HG03066 (cell line): ENCODE results near the gene PIGC.
A peak's percentile ranks its signal among the peaks of the same experiment; 100 is the strongest.

Experiments used
- ATAC-seq: cut with Tn5 transposase; IDR thresholded peaks from one replicate; pipeline ENCODE4 v1.9.1; 2021; ENCODE audit warnings: low read depth; ENCODE audit not compliant: unreplicated experiment

The PIGC gene

DNA sequence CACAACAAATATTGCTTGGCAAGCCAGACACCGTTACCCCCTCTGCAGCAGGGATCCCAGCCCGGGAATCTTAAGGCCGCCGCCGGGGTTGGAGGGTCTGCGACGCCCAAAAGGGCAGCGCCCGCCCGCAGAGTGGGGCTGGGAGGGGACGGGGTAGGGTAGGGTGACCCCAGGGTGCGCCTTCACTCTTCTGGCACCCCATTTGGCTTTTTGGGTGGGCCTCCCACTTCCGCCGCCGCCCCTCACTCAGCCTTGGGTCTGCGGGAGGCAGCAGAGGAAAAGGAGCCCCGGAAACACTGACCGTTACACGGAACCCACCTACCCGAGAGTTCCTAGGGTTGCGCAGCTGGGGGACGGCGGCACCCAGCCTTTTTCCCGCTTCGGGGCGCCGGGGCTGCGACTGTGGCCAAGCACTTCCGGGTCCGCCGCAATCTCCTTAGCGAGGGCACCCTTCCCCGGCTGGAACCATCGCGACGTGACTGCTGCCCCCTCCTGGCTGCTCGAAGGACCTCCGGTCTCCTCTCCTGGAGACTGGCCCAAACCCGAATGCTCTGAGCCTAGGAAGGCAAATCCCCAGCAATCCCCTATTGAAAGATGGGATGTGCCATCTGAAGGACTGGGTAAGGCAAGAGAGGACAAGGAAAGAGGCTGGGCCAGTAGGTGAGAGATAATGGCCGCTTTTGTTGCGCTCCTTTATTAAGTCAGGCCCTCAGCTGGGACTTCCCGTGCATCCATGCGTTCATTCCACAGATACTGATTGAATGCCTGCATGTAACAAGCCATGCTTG lies at the start of gene PIGC:
Gene PIGC, minus strand, starts transcription at position 404 of the 788 bp plus-strand sequence. CDS start 1,447 bp downstream, outside the sequence.
- peak; percentile 100 for ATAC-seq

DNA sequence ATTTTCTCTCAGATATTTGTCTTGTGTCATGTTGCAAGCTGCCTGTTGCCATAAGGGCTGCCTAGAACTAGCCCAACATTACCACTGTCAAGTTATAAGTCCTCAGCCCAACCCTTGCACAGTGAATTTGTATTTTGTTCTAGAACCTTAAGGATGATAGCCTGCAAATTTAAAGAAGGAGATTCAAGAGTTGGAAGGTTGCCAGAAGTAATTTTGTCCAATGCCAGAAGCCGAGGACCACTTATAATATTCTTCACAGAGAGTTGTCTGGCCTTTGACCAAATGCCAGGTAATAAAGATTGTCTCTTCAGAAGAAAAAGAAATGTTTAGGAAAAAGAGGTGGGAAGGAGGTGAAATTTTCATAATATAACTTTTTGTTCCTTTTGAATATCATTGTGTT lies 48.6 kb upstream of the PIGC start:
- ATAC-seq, result no peak

DNA sequence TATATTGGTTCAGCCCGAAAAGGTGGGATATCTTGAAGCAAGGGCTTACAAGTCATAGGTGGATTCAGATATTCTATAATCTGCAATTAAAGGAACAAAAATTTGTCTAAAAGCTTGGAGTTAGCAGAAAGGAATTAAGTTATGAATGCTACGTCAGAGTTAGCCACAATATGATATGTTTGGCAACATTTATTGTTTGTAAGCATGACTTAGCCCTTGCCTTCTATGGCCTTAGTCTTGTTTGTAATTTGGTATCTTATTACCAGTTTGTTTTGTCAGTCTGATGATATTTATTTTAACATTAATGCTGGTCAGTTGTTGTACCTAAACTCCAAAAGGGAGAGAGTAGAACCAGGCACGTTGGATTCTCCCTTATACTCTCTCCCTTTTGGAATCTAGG lies 46.0 kb upstream of the PIGC start:
- ATAC-seq, result no peak

DNA sequence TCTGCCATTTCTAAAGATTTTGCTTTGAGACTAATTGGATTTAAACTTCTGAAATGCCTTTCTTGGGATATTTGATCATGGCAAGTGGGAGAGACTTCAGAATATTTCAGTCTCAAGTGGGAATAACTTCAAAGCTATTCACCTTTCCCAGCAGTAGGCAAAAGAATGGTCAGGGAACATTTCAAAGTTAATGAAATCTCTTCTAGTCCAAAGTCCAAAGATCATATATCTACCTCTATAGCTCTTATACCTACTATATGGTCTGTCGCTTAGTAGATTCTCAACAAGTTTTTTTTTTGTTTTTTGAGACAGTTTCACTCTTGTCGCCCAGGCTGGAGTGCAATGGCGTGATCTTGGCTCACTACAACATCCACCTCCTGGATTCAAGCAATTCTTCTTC lies 44.5 kb upstream of the PIGC start:
- no peak for ATAC-seq

DNA sequence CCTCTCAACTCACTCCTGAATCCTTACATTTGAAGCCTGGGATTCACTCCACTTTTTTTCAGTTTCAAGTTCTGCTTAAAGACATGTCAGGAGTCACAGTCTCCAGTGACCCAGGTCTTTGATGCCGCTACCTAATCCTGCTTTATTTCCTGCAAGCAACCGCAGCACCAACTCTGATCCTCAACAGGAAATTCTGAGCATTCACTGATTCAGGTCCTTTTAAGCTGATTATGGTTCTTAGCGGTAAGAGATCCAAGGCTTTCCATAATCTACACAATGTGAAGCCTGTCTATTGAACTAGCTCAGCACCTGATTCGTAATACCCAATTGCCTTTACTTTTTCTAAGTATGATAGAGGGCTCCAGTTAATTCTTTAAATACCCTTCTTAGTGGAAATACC lies 43.7 kb upstream of the PIGC start:
- no peak for ATAC-seq

DNA sequence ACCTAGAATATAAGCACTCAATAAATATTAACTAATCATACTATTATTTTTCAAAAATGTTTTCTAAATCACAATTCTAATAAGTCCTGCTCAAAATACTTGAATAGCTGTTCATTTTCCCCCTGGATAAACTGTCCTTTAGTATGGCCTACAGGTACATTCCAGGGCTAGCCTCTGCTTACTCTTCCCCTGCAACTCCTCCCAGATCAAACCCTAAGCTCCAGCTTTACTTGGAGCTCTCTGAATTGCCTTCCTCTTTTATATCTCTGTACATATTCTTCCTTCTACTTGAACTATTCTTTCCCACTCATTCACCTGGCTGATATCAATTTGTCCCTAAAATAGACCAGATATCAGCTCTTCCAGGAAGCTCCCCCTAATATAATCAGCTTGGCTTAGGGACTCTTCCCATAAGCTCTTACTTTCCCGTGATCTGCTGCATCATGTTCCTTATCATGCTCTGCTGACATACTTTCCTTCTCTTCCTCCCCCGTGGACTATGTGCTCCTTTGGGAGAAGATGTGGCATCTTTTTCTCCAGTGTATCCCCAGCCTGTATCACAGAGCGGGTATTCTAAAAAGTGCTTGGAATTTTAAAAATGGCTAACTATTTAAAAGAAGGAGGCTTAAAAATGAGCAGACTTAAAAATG lies 43.1 kb upstream of the PIGC start:
- ATAC-seq, result no peak

DNA sequence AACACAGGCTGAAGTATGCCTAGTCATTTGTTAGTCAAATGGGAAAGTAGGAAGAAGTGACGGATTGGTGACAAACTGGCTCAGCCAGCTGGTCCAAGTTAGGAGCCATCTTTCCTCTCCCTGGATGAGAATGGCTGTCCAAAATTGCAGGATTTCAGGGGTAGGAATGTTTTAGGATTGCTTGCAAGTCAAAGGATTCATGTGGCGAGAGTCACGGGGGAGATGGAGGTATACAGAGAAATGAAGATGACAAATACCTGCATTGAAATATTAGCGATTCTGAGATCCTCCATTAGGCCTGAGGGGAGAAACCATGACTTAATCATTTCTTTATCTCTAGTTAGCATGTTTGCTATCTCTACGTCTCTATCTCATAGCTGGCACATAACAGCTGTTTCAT lies 41.8 kb upstream of the PIGC start:
- no peak for ATAC-seq

DNA sequence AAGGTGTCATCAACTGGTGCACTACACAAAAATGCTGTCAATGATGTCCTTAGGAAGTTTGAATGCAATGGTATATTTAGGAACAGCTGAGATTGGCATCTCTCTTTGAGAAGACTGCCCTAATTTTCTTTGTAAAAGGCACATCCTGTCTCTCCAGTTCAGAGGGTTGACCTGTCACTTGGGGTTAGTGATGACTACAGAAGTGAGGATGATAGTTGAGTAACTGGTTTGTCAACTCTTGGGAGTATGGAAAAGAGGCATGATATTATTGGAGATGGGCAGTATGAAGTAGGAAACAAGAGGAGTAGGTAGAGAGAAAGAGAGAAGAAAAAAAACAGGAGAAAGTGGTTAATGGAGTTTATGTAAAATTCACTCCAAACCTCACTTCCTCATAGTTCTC lies 40.4 kb upstream of the PIGC start:
- no peak for ATAC-seq

DNA sequence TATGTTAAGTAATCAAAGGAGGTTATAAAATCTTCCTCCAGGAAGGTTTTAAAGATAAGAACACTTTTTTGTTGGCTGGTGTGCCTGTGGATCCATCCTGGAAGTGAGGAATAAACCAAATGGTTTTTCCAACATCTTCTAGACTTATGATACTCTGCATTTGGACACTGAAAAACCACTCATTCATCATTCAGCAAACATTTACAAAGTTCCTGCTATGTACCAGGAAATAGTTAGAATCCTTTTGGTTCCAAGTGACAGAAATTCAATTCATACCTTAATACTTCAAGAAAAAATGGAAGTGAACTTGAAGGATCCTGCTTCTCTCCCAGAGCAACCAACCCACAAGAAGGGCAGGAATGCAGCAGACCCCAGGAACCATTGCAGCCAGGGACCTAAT lies 39.6 kb upstream of the PIGC start:
- no peak for ATAC-seq

DNA sequence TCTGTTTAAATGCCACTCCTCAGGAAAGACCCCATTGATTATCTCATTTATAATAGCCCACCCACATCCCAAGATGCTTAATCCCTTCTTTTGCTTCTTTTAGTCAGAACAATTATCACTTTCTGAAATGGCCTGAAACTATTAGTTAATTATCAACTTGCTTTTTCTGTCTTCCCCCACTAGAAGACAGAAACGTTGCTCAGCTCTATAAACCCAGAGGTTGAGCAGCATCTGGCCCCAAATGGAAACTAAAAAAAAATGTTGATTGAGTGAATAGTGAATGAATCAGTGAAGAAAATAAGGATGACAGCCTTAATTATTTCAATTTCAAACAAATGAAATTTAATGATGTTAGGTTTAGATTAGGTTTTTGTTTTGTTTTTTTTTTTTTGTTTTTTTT lies 38.2 kb upstream of the PIGC start:
- no peak for ATAC-seq

DNA sequence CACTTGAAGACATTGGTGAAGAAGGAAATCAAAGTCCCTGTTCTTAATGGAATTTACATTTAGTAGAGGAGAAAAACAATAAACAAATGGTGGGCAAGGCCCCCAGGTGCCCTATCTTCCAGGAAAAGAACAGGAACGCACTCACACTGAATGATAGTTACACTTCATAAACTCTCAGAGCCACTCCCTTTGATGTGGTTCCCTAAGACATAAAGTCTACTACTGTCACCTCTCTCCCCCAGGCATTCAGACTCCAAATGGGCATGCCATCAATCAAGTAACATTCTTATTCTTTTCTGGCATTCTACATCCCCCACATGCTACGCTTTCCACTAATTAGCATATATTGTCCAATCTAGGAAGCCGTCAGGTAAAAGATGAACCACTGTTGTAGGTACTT lies 36.6 kb upstream of the PIGC start:
- no peak for ATAC-seq

DNA sequence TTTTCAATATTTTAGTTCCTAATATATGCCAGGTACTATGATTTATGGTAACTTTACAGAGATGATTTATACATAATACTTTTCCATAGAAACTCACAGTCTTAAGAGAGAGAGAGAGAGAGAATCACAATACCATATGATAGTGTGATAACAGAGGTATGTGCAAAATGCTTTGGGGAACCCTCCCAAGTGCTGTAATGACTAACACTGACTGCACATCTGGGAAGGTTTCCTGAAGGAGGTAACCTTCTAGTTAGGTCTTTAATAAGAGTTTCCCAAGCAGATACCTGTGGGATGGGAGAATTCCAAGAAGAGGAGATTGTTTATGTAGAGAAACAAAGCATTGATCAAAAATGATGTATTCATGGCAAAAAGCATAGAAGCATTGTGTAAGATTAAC lies 34.6 kb upstream of the PIGC start:
- no peak for ATAC-seq

DNA sequence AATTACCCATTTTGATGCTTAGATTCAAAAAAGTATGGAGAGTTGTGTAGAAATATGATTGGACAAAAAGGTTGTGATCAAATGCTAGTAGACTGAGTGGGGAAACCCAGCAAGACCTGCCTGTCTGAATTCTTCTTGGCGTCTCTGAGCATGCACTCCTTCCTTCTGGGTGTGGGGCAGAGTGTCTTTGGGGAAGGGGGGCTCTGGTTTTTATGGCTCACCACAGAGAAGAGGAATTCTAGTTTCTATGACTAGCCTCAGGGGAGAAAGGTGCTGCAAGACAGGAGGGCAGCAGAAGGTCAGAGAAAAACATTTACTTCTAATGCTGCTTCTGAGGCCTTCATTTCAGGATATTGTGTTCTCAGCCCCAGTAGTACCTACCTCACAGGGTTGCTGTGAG lies 33.9 kb upstream of the PIGC start:
- ATAC-seq, result no peak

DNA sequence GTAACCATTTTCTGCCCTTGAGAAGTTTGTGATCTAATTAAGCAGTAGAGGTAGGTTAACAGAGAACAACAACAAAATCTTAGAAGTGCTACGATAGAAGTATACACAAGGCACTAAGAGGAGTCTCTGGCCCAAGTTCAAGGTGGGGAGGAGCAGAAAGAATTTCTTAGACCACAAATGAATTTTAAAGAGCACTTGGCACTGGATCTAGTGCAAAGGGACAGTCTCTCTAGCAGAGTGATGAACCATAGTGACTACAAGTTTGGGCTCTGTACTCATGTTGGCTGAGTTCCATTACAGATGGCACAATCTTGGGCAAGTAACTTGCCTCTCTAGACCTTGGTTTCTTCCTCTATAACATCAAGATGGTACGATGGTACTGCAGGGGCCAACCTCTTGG lies 33.3 kb upstream of the PIGC start:
- no peak for ATAC-seq

DNA sequence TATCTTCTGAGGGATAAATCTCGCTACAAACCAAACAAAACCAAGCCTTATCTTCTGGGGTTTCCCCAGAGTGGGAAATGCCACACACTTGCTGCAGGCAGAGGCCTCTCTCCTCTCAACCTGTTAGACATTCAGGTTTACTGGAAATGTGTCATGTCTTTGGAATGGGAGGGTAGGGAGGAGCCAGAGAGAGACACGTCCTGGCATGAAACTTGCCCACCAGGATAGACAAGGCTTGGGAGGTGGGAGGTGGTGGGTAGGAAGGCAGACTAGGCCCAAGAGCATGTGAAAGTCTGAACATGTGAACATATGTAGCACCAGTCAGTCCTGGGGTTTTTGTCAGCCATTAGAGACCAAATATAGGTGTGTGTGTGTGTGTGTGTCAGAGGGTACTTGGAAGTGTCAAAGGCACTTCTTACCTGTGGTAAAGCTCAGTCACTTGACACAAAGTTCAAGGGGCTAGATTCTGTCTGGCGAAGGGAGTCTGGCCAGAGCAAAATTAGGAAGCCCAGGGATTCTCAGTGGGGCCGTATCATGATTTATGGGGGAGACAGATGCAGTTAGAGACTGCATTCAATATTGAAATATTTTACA lies 32.4 kb upstream of the PIGC start:
- no peak for ATAC-seq

DNA sequence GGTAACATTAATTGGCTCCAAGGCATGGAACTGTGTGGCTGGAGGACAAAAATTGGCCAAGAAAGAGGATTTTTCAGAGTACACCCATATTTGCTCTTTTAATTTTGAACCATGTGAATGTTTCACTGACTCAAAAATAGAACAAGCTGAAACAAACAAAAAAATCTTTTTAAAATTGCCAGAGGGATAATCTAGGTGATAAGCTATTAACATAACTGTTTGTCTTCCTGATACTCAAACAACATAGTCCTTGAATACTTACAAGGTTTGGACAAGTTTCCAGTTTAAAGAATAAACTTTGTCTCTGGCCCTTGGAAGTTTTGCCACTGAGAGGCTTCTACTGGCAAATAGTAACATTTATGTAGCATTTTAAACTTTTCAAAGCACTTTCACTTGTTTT lies 30.0 kb upstream of the PIGC start:
- no peak for ATAC-seq

DNA sequence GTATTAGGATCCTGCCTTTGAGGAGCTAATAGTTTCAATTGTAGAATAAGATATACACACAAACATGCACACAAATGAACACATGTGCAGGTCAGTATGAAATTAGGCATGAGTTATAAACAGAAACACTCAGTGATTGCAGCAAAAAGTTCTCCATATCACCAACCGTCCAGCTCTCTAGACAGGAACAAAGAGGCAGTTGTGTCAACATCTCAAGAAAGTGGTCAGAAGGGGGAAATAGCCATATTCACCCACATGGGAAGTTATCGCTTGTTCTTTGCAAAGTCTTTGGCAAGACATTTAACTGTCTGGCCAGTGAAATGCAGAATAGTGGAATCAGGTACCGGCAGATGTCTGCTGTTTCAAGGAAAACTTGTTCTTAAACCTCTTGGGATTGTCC lies 29.4 kb upstream of the PIGC start:
- no peak for ATAC-seq

DNA sequence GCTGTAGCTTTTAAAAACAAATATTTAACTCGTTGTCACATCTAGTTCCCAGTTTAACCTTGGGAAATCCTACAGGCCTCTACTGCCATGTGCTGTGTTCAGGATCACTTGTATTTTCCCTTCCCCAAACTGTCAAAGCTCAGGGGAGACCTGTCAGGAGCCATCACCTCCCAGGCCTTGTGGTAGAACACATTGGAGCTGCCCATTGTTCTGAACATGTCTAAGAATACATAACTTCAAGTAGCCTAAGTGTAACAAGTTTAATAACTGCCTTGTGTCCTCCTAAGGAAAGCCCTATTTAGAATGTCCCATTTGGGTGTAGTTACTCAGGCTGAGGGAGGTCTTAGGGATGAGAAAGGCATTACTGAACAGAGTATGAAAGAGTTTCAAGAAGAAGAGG lies 28.6 kb upstream of the PIGC start:
- ATAC-seq, result no peak

DNA sequence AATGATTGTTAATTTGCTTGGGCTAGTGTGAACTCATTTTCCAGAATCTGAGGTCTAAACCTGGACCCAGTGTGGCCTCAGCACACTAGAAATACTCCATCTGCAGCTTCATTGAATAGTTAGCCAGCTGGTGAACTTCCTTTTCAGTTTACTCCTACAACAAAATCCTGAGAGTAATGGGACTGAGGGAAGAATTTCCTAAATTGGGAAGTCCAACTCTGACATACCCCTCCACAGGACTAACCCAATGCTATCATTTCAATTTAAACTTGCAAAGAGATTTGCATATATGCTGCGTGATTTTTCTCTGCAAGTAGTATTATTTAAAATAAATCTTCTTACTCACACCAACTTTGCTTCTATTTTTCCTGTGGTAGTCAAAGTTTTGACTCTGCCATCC lies 27.8 kb upstream of the PIGC start:
- ATAC-seq, result no peak

DNA sequence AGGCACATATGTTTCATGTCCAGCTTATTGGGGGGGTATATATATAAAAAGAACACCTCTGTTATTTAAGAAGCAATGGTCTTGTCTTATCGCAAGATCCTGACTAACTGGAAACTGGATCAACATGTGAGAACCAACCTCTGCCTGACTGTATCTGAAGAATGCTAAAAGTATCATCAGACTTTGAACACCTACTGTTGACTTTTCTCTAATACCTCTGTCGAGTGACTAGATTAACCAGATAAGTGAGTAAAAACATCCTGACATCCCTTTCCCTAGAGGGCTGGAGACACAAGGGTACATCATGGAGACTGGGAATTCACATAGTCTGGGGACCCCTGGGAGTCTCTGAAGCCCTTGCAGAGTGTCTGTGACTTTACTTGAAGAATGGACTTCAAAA lies 26.3 kb upstream of the PIGC start:
- no peak for ATAC-seq

DNA sequence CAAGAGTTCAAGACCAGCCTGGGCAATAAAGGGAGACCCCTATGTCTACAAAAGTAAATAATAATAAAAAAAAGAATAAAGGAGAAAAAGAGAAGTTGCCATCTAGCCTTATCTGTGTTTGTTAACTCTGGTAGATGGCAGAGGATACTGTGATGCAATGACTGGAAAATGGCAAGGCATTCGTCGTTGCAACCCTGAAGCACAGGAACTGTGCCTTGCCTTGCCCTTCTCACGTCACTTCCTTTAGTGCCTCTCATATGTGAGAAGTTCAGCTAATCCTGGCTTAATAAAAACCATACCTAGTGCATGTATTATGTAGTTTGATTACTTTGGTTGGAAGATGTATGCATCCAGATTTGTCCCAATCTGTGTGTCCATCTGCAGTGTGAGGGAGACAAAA lies 25.8 kb upstream of the PIGC start:
- no peak for ATAC-seq

DNA sequence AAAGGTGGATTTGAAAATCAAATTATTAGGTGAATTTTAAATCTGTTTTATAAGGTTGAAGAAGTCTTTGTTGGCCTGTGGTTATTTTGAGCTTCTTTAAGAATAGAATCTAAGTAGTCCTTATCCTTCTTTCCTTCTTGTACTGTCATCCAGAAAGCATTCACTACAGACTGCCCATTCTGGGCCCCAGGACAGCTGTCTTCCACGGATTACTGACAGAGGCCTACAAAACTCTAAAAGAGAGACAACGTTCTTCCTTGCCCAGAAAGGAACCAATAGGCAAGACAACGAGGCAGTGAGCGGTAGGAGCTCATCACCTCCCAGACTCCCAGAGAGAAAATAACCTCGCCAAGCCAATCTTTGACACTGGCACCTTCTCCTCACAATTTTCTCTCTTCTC lies 24.4 kb upstream of the PIGC start:
- no peak for ATAC-seq
